ENCODE results near the gene CDH2. TPM values are rescaled to one million over a fixed set of nuclear protein-coding genes. Genes with fewer than 3 reads are reported as not detected.

Gene CDH2
- total and polyA plus RNA-seq, 2 experiments from 2014 or later = 81.8 to 117 TPM

GRCh38 chr18:28030458-28030857 is 146.5 kb downstream of the CDH2 start:
- TF ChIP-seq EZH2phosphoT487 (IDR thresholded peaks at IDR 0.05; ENCODE audit: low read depth, severe bottlenecking, unreplicated experiment) = no peak
- TF ChIP-seq, protein P1, sequence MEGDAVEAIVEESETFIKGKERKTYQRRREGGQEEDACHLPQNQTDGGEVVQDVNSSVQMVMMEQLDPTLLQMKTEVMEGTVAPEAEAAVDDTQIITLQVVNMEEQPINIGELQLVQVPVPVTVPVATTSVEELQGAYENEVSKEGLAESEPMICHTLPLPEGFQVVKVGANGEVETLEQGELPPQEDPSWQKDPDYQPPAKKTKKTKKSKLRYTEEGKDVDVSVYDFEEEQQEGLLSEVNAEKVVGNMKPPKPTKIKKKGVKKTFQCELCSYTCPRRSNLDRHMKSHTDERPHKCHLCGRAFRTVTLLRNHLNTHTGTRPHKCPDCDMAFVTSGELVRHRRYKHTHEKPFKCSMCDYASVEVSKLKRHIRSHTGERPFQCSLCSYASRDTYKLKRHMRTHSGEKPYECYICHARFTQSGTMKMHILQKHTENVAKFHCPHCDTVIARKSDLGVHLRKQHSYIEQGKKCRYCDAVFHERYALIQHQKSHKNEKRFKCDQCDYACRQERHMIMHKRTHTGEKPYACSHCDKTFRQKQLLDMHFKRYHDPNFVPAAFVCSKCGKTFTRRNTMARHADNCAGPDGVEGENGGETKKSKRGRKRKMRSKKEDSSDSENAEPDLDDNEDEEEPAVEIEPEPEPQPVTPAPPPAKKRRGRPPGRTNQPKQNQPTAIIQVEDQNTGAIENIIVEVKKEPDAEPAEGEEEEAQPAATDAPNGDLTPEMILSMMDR (IDR thresholded peaks at IDR 0.05; ENCODE audit: poor library complexity) = no peak
- TF ChIP-seq EZH2 (IDR thresholded peaks at IDR 0.05; ENCODE audit: borderline replicate concordance) = no peak
- DNase-seq (ENCODE audit: low spot score) = no peak
- H3K4me3 ChIP-seq = no peak overlapping the region

GRCh38 chr18:28027755-28028154 is 149.2 kb downstream of the CDH2 start:
- Histone ChIP-seq H3K4me2 (no peak overlapping the region), H4K20me1 (ENCODE audit: insufficient read depth, poor library complexity, severe bottlenecking) (no peaks in the 10 kb centered on the region), H3K4me3 (no peak overlapping the region), H3K4me1 (ENCODE audit: insufficient read depth) (no peaks in the 10 kb centered on the region), H3K9me2 (replicated peaks; ENCODE audit: insufficient read depth) (no peaks in the 10 kb centered on the region), H3K36me3 (replicated peaks; ENCODE audit: insufficient read depth, low read depth) (no peaks in the 10 kb centered on the region), H2AFZ (no peak overlapping the region), H3K27ac (no peak overlapping the region), H3K79me2 (peaks cover 27% of the 10 kb centered on the region), H3K9me3 (ENCODE audit: low read depth) (no peaks in the 10 kb centered on the region), H3K27me3 (no peaks in the 10 kb centered on the region)
- DNase-seq (ENCODE audit: low spot score) = no peak
- TF ChIP-seq EZH2phosphoT487 (IDR thresholded peaks at IDR 0.05; ENCODE audit: low read depth, severe bottlenecking, unreplicated experiment) = no peak
- TF ChIP-seq, protein P1 (IDR thresholded peaks at IDR 0.05; ENCODE audit: poor library complexity) = no peak
- no peak for TF ChIP-seq EZH2 (IDR thresholded peaks at IDR 0.05; ENCODE audit: borderline replicate concordance)
- 94% methylated on average over 2 of the region's 2 CpGs for WGBS (ENCODE audit: low lambda C conversion rate, missing lambda C conversion rate)

More at GRCh38 chr18:28030458-28030857, 146.5 kb downstream of the CDH2 start:
- Histone ChIP-seq H3K79me2 (peaks cover 36% of the 10 kb centered on the region), H3K27ac (no peak overlapping the region), H3K36me3 (replicated peaks; ENCODE audit: insufficient read depth, low read depth) (no peaks in the 10 kb centered on the region), H3K4me1 (ENCODE audit: insufficient read depth) (no peaks in the 10 kb centered on the region), H3K9me2 (replicated peaks; ENCODE audit: insufficient read depth) (no peaks in the 10 kb centered on the region), H4K20me1 (ENCODE audit: insufficient read depth, poor library complexity, severe bottlenecking) (no peaks in the 10 kb centered on the region), H3K4me2 (no peak overlapping the region), H3K27me3 (no peaks in the 10 kb centered on the region), H2AFZ (no peak overlapping the region), H3K9me3 (ENCODE audit: low read depth) (no peaks in the 10 kb centered on the region)
- 94% methylated on average over 1 of the region's 1 CpG for WGBS (ENCODE audit: low lambda C conversion rate, missing lambda C conversion rate)

- TF ChIP-seq EZH2phosphoT487 (IDR thresholded peaks at IDR 0.05; ENCODE audit: low read depth, severe bottlenecking, unreplicated experiment) = no peak
- no peak for TF ChIP-seq EZH2 (IDR thresholded peaks at IDR 0.05; ENCODE audit: borderline replicate concordance)
- TF ChIP-seq, protein P1 (IDR thresholded peaks at IDR 0.05; ENCODE audit: poor library complexity) = no peak
- Histone ChIP-seq H3K9me2 (replicated peaks; ENCODE audit: insufficient read depth) (no peaks in the 10 kb centered on the region), H3K27ac (no peak overlapping the region), H3K36me3 (replicated peaks; ENCODE audit: insufficient read depth, low read depth) (no peaks in the 10 kb centered on the region), H3K4me3 (no peak overlapping the region), H3K79me2 (peaks cover 5% of the 10 kb centered on the region), H3K4me1 (ENCODE audit: insufficient read depth) (no peaks in the 10 kb centered on the region), H4K20me1 (ENCODE audit: insufficient read depth, poor library complexity, severe bottlenecking) (no peaks in the 10 kb centered on the region), H3K27me3 (no peaks in the 10 kb centered on the region), H3K9me3 (ENCODE audit: low read depth) (no peaks in the 10 kb centered on the region), H3K4me2 (no peak overlapping the region), H2AFZ (no peak overlapping the region)
- WGBS (ENCODE audit: low lambda C conversion rate, missing lambda C conversion rate) = 65% methylated on average over 3 of the region's 3 CpGs
- DNase-seq (ENCODE audit: low spot score) = no peak
Measured at GRCh38 chr18:28019425-28020108, 157.4 kb downstream of the CDH2 start.
